HepG2 (cell line): ENCODE measurements around the gene FOXJ2. TPM values are rescaled to one million over a fixed set of nuclear protein-coding genes. Genes with fewer than 3 reads are reported as not detected.

Experiments
- ATAC-seq: fragments of 200-7000 bp; cut with Tn5 transposase; 3 replicates; pipeline ENCODE4 v1.9.1; 2020; ENCODE audit warnings: mild to moderate bottlenecking, moderate library complexity
- BruUV-seq: library from RNA; stranded (reverse); fragments of 400-500 nt; replicated peaks from 2 replicates; lab custom pipeline; 2021; lab: Mats Ljungman, UMichigan
- CTCF ChIA-PET: fragments of 300-600 bp; formaldehyde crosslinking; extraction: SDS; loops from one replicate; lab custom pipeline; 2021; ENCODE audit warnings: low total read pairs, inconsistent platforms, low intra/inter-chr PET ratio; lab: Yijun Ruan, JAX
- POLR2A ChIA-PET: fragments of 350-600 bp; sonication (Branson Sonifier 250); formaldehyde crosslinking; loops from one replicate; lab custom pipeline; 2020; ENCODE audit warnings: antibody characterized with exemption, inconsistent platforms; lab: Yijun Ruan, JAX
- DNase-seq: peaks from one replicate; pipeline ENCODE4 v3.0.0-alpha.2; 2015; ENCODE audit warnings: low spot score
- FAIRE-seq: peaks from 3 replicates; lab custom pipeline; 2011; peaks lifted over from hg19 to GRCh38; lab: Jason Lieb, UNC
- H2AFZ ChIP-seq: one replicate; pipeline ENCODE4 v1.6.1; 2011; ENCODE audit warnings: low read length, inconsistent platforms
- H3K27ac ChIP-seq: fragments of 300-600 bp; 3 replicates; pipeline ENCODE4 v1.8.0; 2011; ENCODE audit warnings: mixed run types, mild to moderate bottlenecking, mixed read lengths, low read length, inconsistent platforms; ENCODE audit not compliant: insufficient read depth; ENCODE audit errors: extremely low read length
- H3K27me3 ChIP-seq, 2 experiments: fragments of 200-600 bp in 1 of 2; 2 replicates in 1 of 2; 3 replicates in 1 of 2; pipeline versions ENCODE4 v1.6.0 to v1.8.0; 2011; ENCODE audit warnings: low read length in 2 of 2, mild to moderate bottlenecking in 2 of 2, moderate library complexity in 2 of 2, inconsistent platforms in 1 of 2; ENCODE audit not compliant: insufficient read depth in 2 of 2, control insufficient read depth in 1 of 2
- H3K36me3 ChIP-seq, 2 experiments: fragments of 200-600 bp in 1 of 2; replicated peaks in 1 of 2; 2 replicates in 1 of 2; 3 replicates in 1 of 2; pipeline versions ENCODE4 v1.5.1 to v1.8.0; 2011; ENCODE audit warnings: low read length in 2 of 2, inconsistent platforms in 1 of 2; ENCODE audit not compliant: insufficient read depth in 2 of 2, control insufficient read depth in 1 of 2
- H3K4me1 ChIP-seq: 2 replicates; pipeline ENCODE4 v1.5.1; 2012; ENCODE audit warnings: low read length, inconsistent platforms; ENCODE audit not compliant: insufficient read depth
- H3K4me2 ChIP-seq: 2 replicates; pipeline ENCODE4 v1.6.0; 2011; ENCODE audit warnings: low read depth, low read length, inconsistent platforms
- H3K4me3 ChIP-seq, 3 experiments: fragments of 200-600 bp in 1 of 3; sonication (generic), shearing (Covaris generic) in 1 of 3; replicated peaks in 1 of 3; 2 replicates each; pipeline ENCODE4 v1.5.1; 2011 to 2016; ENCODE audit warnings: low read length in 3 of 3, inconsistent platforms in 2 of 3, low read depth in 2 of 3, mild to moderate bottlenecking in 2 of 3, control low read depth in 1 of 3, mixed read lengths in 1 of 3; ENCODE audit not compliant: insufficient read depth in 1 of 3
- H3K79me2 ChIP-seq: one replicate; pipeline ENCODE4 v1.6.1; 2011; ENCODE audit warnings: low read length, inconsistent platforms; ENCODE audit not compliant: insufficient read depth
- H3K9ac ChIP-seq: 2 replicates; pipeline ENCODE4 v1.6.0; 2011; ENCODE audit warnings: mild to moderate bottlenecking, low read depth, low read length, inconsistent platforms; ENCODE audit not compliant: insufficient read depth
- H3K9me3 ChIP-seq: 2 replicates; pipeline ENCODE4 v1.5.1; 2012; ENCODE audit warnings: mild to moderate bottlenecking, low read length
- H4K20me1 ChIP-seq: 2 replicates; pipeline ENCODE4 v1.6.0; 2011; ENCODE audit warnings: inconsistent platforms, mild to moderate bottlenecking, low read length, moderate library complexity; ENCODE audit not compliant: insufficient read depth
- FOXK2 ChIP-seq: fragments of 450-650 bp; IDR thresholded peaks from 2 replicates; pipeline ENCODE4 v1.6.1; 2016
- NR1H2 ChIP-seq: sonication (generic); formaldehyde crosslinking; IDR thresholded peaks from 2 replicates; pipeline ENCODE4 v1.8.1; 2022; ENCODE audit warnings: low read depth, missing genetic modification reagents, borderline replicate concordance
- NR3C1 ChIP-seq: sonication (generic); formaldehyde crosslinking; IDR thresholded peaks from 2 replicates; pipeline ENCODE4 v1.4.0; 2020; ENCODE audit warnings: missing genetic modification reagents
- NRL ChIP-seq: sonication (generic); formaldehyde crosslinking; IDR thresholded peaks from 2 replicates; pipeline ENCODE4 v1.5.0; 2020; ENCODE audit warnings: missing genetic modification reagents, mild to moderate bottlenecking, moderate library complexity, borderline replicate concordance
- RFX3 ChIP-seq: IDR thresholded peaks from 2 replicates; pipeline ENCODE4 v1.6.1; 2016; ENCODE audit warnings: missing biosample characterization, missing genetic modification reagents
- SAFB2 ChIP-seq: sonication (generic); formaldehyde crosslinking; IDR thresholded peaks from 2 replicates; pipeline ENCODE4 v1.5.1; 2020; ENCODE audit warnings: missing genetic modification reagents, low read depth, mild to moderate bottlenecking, borderline replicate concordance
- STAG1 ChIP-seq: sonication (generic); formaldehyde crosslinking; IDR thresholded peaks from 2 replicates; pipeline ENCODE4 v1.4.0; 2020; ENCODE audit warnings: missing genetic modification reagents
- ZNF75D ChIP-seq: sonication (generic); formaldehyde crosslinking; IDR thresholded peaks from 2 replicates; pipeline ENCODE4 v1.8.1; 2023; ENCODE audit warnings: missing genetic modification reagents, mild to moderate bottlenecking, borderline replicate concordance
- WGBS: methylation state at CpG from one replicate; pipeline ENCODE4 v1.1.6; 2017; ENCODE audit warnings: low lambda C conversion rate; 5-methylcytosine and 5-hydroxymethylcytosine counted together
- in situ Hi-C: cut with HindIII; loops from 2 replicates; pipeline ENCODE4 v1.10.0; 2017; ENCODE audit warnings: low pct_unique_long_range_greater_than_20kb; ENCODE audit not compliant: extremely low pct_ligation_motif_present
- intact Hi-C: fragments of 100-400 bp; cut with micrococcal nuclease; formaldehyde crosslinking; loops from one replicate; pipeline ENCODE4 v1.10.0; 2022; ENCODE audit not compliant: unreplicated experiment
- polyA plus RNA-seq, 8 experiments: library from polyadenylated mRNA; depleted of rRNA in 3 of 8; stranded (reverse) in 7 of 8; unstranded in 1 of 8; fragments of >200 nt; fragmentation: Illumina TruSeq in 4 of 8; extraction: Trizol in 4 of 8; gene quantifications; 2 replicates each; pipeline versions ENCODE4 v1.2.1 to v1.2.3, GENCODE V29; 2011 to 2016; ENCODE audit warnings: low read depth in 4 of 8, missing spikeins in 1 of 8, mixed read lengths in 1 of 8; ENCODE audit not compliant: insufficient read depth in 1 of 8
- total RNA-seq, 5 experiments: library from RNA; depleted of rRNA; stranded (reverse); fragments of >200 nt; fragmentation: Illumina TruSeq; extraction: Trizol; gene quantifications; 2 replicates each; pipeline ENCODE4 v1.2.3, GENCODE V29; 2016; ENCODE audit warnings: low read depth in 1 of 5
- TF ChIP-seq, protein P1 (sequence below): sonication (generic); formaldehyde crosslinking; IDR thresholded peaks from 2 replicates; pipeline ENCODE4 v1.5.1; 2020; ENCODE audit warnings: mild to moderate bottlenecking, missing genetic modification reagents, borderline replicate concordance

The FOXJ2 gene
- total and polyA plus RNA-seq, 2 of the 13 experiments (the other 11 are each of a cell fraction or from before 2014, with no cell fraction given), result 2.2 to 2.9 TPM

DNA sequence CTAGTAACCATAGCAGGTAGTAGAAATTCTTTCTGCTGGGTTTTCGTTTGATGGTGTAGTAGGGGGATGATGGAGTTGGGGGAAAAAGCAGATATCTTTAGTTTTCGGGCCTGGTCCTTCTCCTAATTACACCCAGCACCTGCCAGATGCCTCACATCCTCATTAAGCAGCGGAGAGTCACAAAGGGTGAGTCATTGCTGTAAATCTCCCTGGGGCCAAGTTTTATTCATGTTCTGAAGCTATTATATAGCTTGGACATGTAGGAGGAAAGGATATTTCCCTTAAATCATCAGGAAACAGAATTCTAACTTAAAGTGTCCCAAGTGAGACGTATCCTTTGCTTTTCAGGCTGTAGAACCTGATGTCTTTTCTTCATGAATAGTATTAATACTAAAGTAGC, 44.7 kb downstream of the FOXJ2 start (continued):
- no peak for TF ChIP-seq FOXK2
- TF ChIP-seq, all 625 proteins: peak for 0

DNA sequence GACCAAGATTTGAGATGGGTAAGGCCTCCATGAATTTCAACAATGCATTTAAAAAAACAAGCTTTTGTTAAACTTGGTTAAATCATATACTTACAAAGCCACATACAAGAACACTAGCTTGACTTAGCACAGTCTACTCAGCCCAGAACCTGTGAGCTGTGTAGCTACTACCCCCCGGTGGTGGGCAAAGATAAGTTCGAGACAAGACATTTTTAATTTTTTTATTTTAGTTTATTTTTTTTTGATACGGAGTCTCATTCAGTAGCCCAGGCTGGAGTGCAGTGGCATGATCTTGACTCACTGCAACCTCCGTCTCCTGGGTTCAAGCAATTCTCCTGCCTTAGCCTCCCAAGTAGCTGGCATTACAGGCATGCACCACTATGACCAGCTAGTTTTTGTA, 45.9 kb downstream of the FOXJ2 start:
- DNase-seq (no peak), ATAC-seq (no peak), FAIRE-seq (no peak)
- CTCF ChIA-PET, result interaction anchor here (2.0 kb wide), 1 partner anchor 32 kb away, joined by 10 read pairs; no protein-coding TSS in a partner anchor
- in situ Hi-C loops (no loop called here), intact Hi-C loops (no loop called here)
- Histone ChIP-seq H3K79me2 (peaks cover 16% of the 10 kb centered on the region), H3K4me1 (peaks cover 18% of the 10 kb centered on the region), H3K27ac (no peak overlapping the region), H3K9ac (no peak overlapping the region), H3K27me3 (peaks cover 0 to 2% of the 10 kb centered on the region in 2 experiments; a peak in 2 of 5 replicates), H3K9me3 (no peaks in the 10 kb centered on the region), H3K36me3 (no peaks in the 10 kb centered on the region), H3K4me3 (no peak overlapping the region), H3K4me2 (no peak overlapping the region), H4K20me1 (no peaks in the 10 kb centered on the region), H2AFZ (no peak overlapping the region)
- BruUV-seq, result no TSS peak
- POLR2A ChIA-PET, result no interaction called here
- TF ChIP-seq ZNF75D (CRISPR knock-in tag) (no peak), NR3C1 (no peak), RFX3 (CRISPR knock-in tag) (no peak), STAG1 (CRISPR knock-in tag) (peak; percentile 45)
- TF ChIP-seq, all 625 proteins: peak for 1
- 43% methylated on average over 4 of the region's 4 CpGs for WGBS

DNA sequence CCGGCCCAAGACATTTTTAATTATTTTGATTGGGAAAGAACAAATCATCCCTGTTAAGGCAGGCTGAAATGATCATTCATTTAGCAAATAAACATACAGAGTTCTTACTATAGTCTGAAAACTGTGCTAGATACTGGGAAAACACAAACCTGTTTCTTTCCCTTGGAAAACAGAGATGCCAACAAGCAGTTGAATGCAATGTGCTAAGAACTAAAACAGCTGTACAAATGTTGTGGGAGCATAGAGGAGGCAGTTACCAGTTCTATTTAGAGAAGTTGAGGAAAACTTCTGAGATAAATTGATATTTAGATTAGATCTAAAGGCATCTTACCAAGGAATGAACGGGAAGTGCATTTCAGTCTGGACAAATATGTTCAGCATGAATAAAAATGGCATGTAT, 46.4 kb downstream of the FOXJ2 start:
- ChIA-PET CTCF (interaction anchor here (2.0 kb wide), 1 partner anchor 33 kb away, joined by 10 read pairs; no protein-coding TSS in a partner anchor), POLR2A (interaction anchor here (0.7 kb wide), 1 partner anchor 68 kb away, joined by 3 read pairs; no protein-coding TSS in a partner anchor)
- no peak for ATAC-seq
- H3K4me2 ChIP-seq, result no peak overlapping the region
- no peaks in the 10 kb centered on the region for H3K36me3 ChIP-seq
- no peak for FAIRE-seq
- peaks cover 20% of the 10 kb centered on the region for H3K79me2 ChIP-seq
- H2AFZ ChIP-seq, result no peak overlapping the region
- H3K27me3 ChIP-seq, result no peaks in the 10 kb centered on the region; a peak in 1 of 5 replicates
- BruUV-seq, result no TSS peak
- in situ Hi-C loops (no loop called here), intact Hi-C loops (no loop called here)
- H3K4me3 ChIP-seq, result no peak overlapping the region
- no peaks in the 10 kb centered on the region for H3K9me3 ChIP-seq
- H4K20me1 ChIP-seq, result no peaks in the 10 kb centered on the region
- no peak overlapping the region for H3K27ac ChIP-seq
- 53% methylated on average over 2 of the region's 2 CpGs for WGBS
- no peak overlapping the region for H3K9ac ChIP-seq
- no peak for DNase-seq
- H3K4me1 ChIP-seq, result peaks cover 23% of the 10 kb centered on the region
- TF ChIP-seq SAFB2 (no peak), NR1H2 (CRISPR knock-in tag) (no peak), NRL (no peak)
- TF ChIP-seq, protein P1, sequence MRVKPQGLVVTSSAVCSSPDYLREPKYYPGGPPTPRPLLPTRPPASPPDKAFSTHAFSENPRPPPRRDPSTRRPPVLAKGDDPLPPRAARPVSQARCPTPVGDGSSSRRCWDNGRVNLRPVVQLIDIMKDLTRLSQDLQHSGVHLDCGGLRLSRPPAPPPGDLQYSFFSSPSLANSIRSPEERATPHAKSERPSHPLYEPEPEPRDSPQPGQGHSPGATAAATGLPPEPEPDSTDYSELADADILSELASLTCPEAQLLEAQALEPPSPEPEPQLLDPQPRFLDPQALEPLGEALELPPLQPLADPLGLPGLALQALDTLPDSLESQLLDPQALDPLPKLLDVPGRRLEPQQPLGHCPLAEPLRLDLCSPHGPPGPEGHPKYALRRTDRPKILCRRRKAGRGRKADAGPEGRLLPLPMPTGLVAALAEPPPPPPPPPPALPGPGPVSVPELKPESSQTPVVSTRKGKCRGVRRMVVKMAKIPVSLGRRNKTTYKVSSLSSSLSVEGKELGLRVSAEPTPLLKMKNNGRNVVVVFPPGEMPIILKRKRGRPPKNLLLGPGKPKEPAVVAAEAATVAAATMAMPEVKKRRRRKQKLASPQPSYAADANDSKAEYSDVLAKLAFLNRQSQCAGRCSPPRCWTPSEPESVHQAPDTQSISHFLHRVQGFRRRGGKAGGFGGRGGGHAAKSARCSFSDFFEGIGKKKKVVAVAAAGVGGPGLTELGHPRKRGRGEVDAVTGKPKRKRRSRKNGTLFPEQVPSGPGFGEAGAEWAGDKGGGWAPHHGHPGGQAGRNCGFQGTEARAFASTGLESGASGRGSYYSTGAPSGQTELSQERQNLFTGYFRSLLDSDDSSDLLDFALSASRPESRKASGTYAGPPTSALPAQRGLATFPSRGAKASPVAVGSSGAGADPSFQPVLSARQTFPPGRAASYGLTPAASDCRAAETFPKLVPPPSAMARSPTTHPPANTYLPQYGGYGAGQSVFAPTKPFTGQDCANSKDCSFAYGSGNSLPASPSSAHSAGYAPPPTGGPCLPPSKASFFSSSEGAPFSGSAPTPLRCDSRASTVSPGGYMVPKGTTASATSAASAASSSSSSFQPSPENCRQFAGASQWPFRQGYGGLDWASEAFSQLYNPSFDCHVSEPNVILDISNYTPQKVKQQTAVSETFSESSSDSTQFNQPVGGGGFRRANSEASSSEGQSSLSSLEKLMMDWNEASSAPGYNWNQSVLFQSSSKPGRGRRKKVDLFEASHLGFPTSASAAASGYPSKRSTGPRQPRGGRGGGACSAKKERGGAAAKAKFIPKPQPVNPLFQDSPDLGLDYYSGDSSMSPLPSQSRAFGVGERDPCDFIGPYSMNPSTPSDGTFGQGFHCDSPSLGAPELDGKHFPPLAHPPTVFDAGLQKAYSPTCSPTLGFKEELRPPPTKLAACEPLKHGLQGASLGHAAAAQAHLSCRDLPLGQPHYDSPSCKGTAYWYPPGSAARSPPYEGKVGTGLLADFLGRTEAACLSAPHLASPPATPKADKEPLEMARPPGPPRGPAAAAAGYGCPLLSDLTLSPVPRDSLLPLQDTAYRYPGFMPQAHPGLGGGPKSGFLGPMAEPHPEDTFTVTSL, result no peak
